K562 (cell line): ENCODE data around the gene PRICKLE4. TPM values are rescaled to one million over a fixed set of nuclear protein-coding genes. Genes with fewer than 3 reads are reported as not detected.

Source experiments
- CSDE1 ChIP-seq, 2 experiments: fragments of 450-650 bp; IDR thresholded peaks; 2 replicates each; pipeline ENCODE4 v1.6.1; 2016; ENCODE audit warnings: mild to moderate bottlenecking in 1 of 2
- DMBX1 ChIP-seq: fragments of 250-450 bp; sonication (Bioruptor Pico); IDR thresholded peaks from 2 replicates; pipeline ENCODE4 v1.8.0; 2022; ENCODE audit warnings: inconsistent platforms, mild to moderate bottlenecking, moderate library complexity, borderline replicate concordance
- ETS1 ChIP-seq: conservative IDR thresholded peaks from 2 replicates; pipeline ENCODE4 v1.6.1; 2011; ENCODE audit warnings: low read depth, mild to moderate bottlenecking, low read length; ENCODE audit not compliant: control insufficient read depth
- FOXJ2 ChIP-seq: fragments of 200-800 bp; sonication (Bioruptor generic); IDR thresholded peaks from 2 replicates; pipeline ENCODE4 v1.6.1; 2016; ENCODE audit warnings: missing genetic modification characterization, missing compliant biosample characterization
- GABPA ChIP-seq: fragments of 200-800 bp; sonication (Bioruptor generic); conservative IDR thresholded peaks from 2 replicates; pipeline ENCODE4 v1.6.1; 2016; ENCODE audit warnings: low read depth, missing genetic modification characterization, missing compliant biosample characterization
- GATA2 ChIP-seq: sonication (generic); formaldehyde crosslinking; IDR thresholded peaks from 2 replicates; pipeline ENCODE4 v1.4.0; 2020; ENCODE audit warnings: mild to moderate bottlenecking, missing genetic modification reagents
- POLR2G ChIP-seq: fragments of 200-400 bp; formaldehyde crosslinking; IDR thresholded peaks from 2 replicates; pipeline ENCODE4 v1.6.1; 2017; ENCODE audit warnings: low read depth, mild to moderate bottlenecking, antibody characterized with exemption, low read length, moderate library complexity
- RB1 ChIP-seq: fragments of 450-650 bp; IDR thresholded peaks from 2 replicates; pipeline ENCODE4 v1.6.1; 2017; ENCODE audit warnings: low read depth, mild to moderate bottlenecking
- SIN3A ChIP-seq, 2 experiments: fragments of 150-350 bp in 1 of 2; IDR thresholded peaks; 2 replicates each; pipeline ENCODE4 v1.6.1; 2011 to 2016; ENCODE audit warnings: borderline replicate concordance in 2 of 2, low read depth in 2 of 2, low read length in 2 of 2, mild to moderate bottlenecking in 2 of 2, moderate library complexity in 2 of 2; ENCODE audit not compliant: control insufficient read depth in 1 of 2
- TRIM25 ChIP-seq: fragments of 450-650 bp; IDR thresholded peaks from 2 replicates; pipeline ENCODE4 v1.7.0; 2016; ENCODE audit warnings: borderline replicate concordance
- ZBTB40 ChIP-seq, 2 experiments: fragments of 450-650 bp in 1 of 2; sonication (generic) in 1 of 2; formaldehyde crosslinking in 1 of 2; IDR thresholded peaks; 2 replicates each; pipeline versions ENCODE4 v1.7.1 to v1.9.0; 2016 to 2022; ENCODE audit warnings: inconsistent platforms in 1 of 2, mild to moderate bottlenecking in 1 of 2, missing genetic modification reagents in 1 of 2
- ZNF696 ChIP-seq: fragments of 250-450 bp; sonication (Bioruptor Pico); conservative IDR thresholded peaks from 2 replicates; pipeline ENCODE4 v1.4.0; 2020; ENCODE audit warnings: mild to moderate bottlenecking, moderate library complexity
- polyA plus RNA-seq, 8 experiments: library from polyadenylated mRNA; depleted of rRNA in 4 of 8; stranded (reverse) in 5 of 8; unstranded in 3 of 8; fragments of >200 nt; fragmentation: Nextera tagmentation in 2 of 8; fragmentation: Illumina TruSeq in 1 of 8; extraction: Ambion mirVana in 2 of 8; extraction: Trizol in 1 of 8; gene quantifications; 2 replicates each; pipeline versions ENCODE4 v1.2.1 to v1.2.3, GENCODE V29; 2011 to 2014; ENCODE audit warnings: inconsistent platforms in 1 of 8, missing spikeins in 1 of 8
- total RNA-seq, 7 experiments: library from RNA; depleted of rRNA in 6 of 7; stranded (reverse); fragments of >200 nt in 6 of 7; fragmentation: Illumina TruSeq in 2 of 7; extraction: Trizol in 2 of 7; gene quantifications; 2 replicates each; pipeline versions ENCODE4 v1.2.1 to v1.2.3, GENCODE V29; 2011 to 2021; ENCODE audit warnings: low replicate concordance in 1 of 7

Gene PRICKLE4
- total and polyA plus RNA-seq, 9 of the 15 experiments (the other 6 are each of a cell fraction or from before 2014, with no cell fraction given) = 0.20 to 0.32 (median 0.27) TPM; not detected in 6

- 0 out of 2 replicates have a peak, but pooled peaks have one; percentile 58 for TF ChIP-seq ZNF696 (CRISPR knock-in tag)
- TF ChIP-seq FOXJ2 (tag) = no peak
- peak; percentile 99 for TF ChIP-seq RB1
- peak; percentile 63; the same call in 1 of the 2 replicates for TF ChIP-seq GABPA
- peak; percentile 60; the same call in 1 of the 2 replicates for TF ChIP-seq ZBTB40 (IDR thresholded peaks at IDR 0.05)
- no peak for TF ChIP-seq ZBTB40 (CRISPR knock-in tag; IDR thresholded peaks at IDR 0.05)
- no peak for TF ChIP-seq TRIM25
- TF ChIP-seq ETS1 = peak; percentile 99
- TF ChIP-seq DMBX1 (CRISPR knock-in tag) = peak; percentile 89
- TF ChIP-seq POLR2G = peak; percentile 10; the same call in 1 of the 2 replicates
- peak; percentile 73 to 83; a peak in 3 of 4 replicates for TF ChIP-seq SIN3A (IDR thresholded peaks at IDR 0.05; ENCODE audit: borderline replicate concordance in 2 of 2, control insufficient read depth in 1 of 2, low read depth in 2 of 2, low read length in 2 of 2)
- no peak for TF ChIP-seq CSDE1 (IDR thresholded peaks at IDR 0.05)
- TF ChIP-seq GATA2 (CRISPR knock-in tag) = peak; percentile 29; the same call in 1 of the 2 replicates
These were observed 45.0 kb upstream of the PRICKLE4 start, which contains the start of gene TFEB (continued) for GRCh38 chr6:41735427-41736185.
